Thoracic aorta (tissue), 2 donors: Measurements from ENCODE around the gene TRAPPC8. TPM values are rescaled to one million over a fixed set of nuclear protein-coding genes. Genes with fewer than 3 reads are reported as not detected.

ENCODE experiments used
- ATAC-seq: fragments of 150-250 bp; one replicate; pipeline ENCODE4 v1.8.0; 2017; ENCODE audit warnings: low read depth; ENCODE audit not compliant: insufficient number of reproducible peaks, low FRiP score
- DNase-seq: peaks from one replicate; pipeline ENCODE4 v3.0.0-alpha.2; 2020; ENCODE audit warnings: low spot score
- H3K27ac ChIP-seq, 2 donors: fragments of 200-600 bp; sonication (generic); 1 replicate in 1 of 2; 2 replicates in 1 of 2; pipeline ENCODE4 v1.5.1; 2016; ENCODE audit warnings: mild to moderate bottlenecking in 2 of 2, moderate library complexity in 2 of 2
- H3K27me3 ChIP-seq: fragments of 200-600 bp; sonication (generic); replicated peaks from 2 replicates; pipeline ENCODE4 v1.6.0; 2016; ENCODE audit warnings: mild to moderate bottlenecking; ENCODE audit not compliant: insufficient read depth
- H3K36me3 ChIP-seq: fragments of 200-600 bp; sonication (generic); one replicate; pipeline ENCODE4 v1.5.1; 2016
- H3K4me1 ChIP-seq, 2 donors: fragments of 200-600 bp; sonication (generic); 1 replicate in 1 of 2; 2 replicates in 1 of 2; pipeline versions ENCODE4 v1.5.1 to v1.6.0; 2016; ENCODE audit warnings: low read depth in 2 of 2, mild to moderate bottlenecking in 1 of 2; ENCODE audit not compliant: control insufficient read depth in 1 of 2
- H3K4me3 ChIP-seq: fragments of 200-600 bp; sonication (generic); 2 replicates; pipeline ENCODE4 v1.5.1; 2016; ENCODE audit warnings: mild to moderate bottlenecking
- H3K9me3 ChIP-seq: fragments of 200-600 bp; sonication (generic); 2 replicates; pipeline ENCODE4 v1.5.1; 2016
- CTCF ChIP-seq: fragments of 200-600 bp; sonication (generic); IDR thresholded peaks from one replicate; pipeline ENCODE4 v1.5.1; 2019; ENCODE audit warnings: antibody characterized with exemption
- total RNA-seq, 2 donors: library from RNA; depleted of rRNA; stranded (reverse); fragments of >200 nt; gene quantifications; one replicate each; pipeline versions ENCODE4 v1.1.0 to v1.2.3, GENCODE V29; 2016

Gene TRAPPC8
- total RNA-seq, 2 donors from 2014 or later = 25.7 to 31.0 TPM

GRCh38 chr18:31798399-31798798, 144.5 kb downstream of the TRAPPC8 start:
- TF ChIP-seq CTCF = no peak
- Histone ChIP-seq H3K27ac (no peak overlapping the region), H3K4me1 (no peaks in the 10 kb centered on the region), H3K27me3 (no peaks in the 10 kb centered on the region), H3K36me3 (no peaks in the 10 kb centered on the region), H3K9me3 (no peaks in the 10 kb centered on the region), H3K4me3 (no peak overlapping the region)
- ATAC-seq (no peak), DNase-seq (no peak)

- DNase-seq (no peak), ATAC-seq (no peak)
- H3K4me3 ChIP-seq = no peak overlapping the region
- no peak for TF ChIP-seq CTCF
- no peaks in the 10 kb centered on the region for H3K9me3 ChIP-seq
- no peak overlapping the region for H3K27ac ChIP-seq
- H3K27me3 ChIP-seq = no peaks in the 10 kb centered on the region
- H3K4me1 ChIP-seq = no peaks in the 10 kb centered on the region
- H3K36me3 ChIP-seq = no peaks in the 10 kb centered on the region
Measured at GRCh38 chr18:31795747-31796146, 147.2 kb downstream of the TRAPPC8 start.

- H3K4me3 ChIP-seq = no peak overlapping the region
- no peaks in the 10 kb centered on the region for H3K9me3 ChIP-seq
- ATAC-seq = no peak
Measured at GRCh38 chr18:31793531-31793930, 149.4 kb downstream of the TRAPPC8 start.

GRCh38 chr18:31792580-31792911, 150.4 kb downstream of the TRAPPC8 start:
- no peak for ATAC-seq
- no peak for DNase-seq
- Histone ChIP-seq H3K36me3 (no peaks in the 10 kb centered on the region), H3K4me1 (no peaks in the 10 kb centered on the region), H3K4me3 (no peak overlapping the region), H3K27ac (no peak overlapping the region), H3K9me3 (no peaks in the 10 kb centered on the region), H3K27me3 (no peaks in the 10 kb centered on the region)
- no peak for TF ChIP-seq CTCF

More at GRCh38 chr18:31793531-31793930, 149.4 kb downstream of the TRAPPC8 start:
- TF ChIP-seq CTCF = no peak
- no peaks in the 10 kb centered on the region for H3K27me3 ChIP-seq
- H3K27ac ChIP-seq = no peak overlapping the region
- H3K36me3 ChIP-seq = no peaks in the 10 kb centered on the region
- DNase-seq = no peak
- no peaks in the 10 kb centered on the region for H3K4me1 ChIP-seq

GRCh38 chr18:31791817-31792579, 150.9 kb downstream of the TRAPPC8 start:
- no peak overlapping the region for H3K4me3 ChIP-seq
- ATAC-seq = no peak
- no peaks in the 10 kb centered on the region for H3K36me3 ChIP-seq
- TF ChIP-seq CTCF = no peak
- H3K27me3 ChIP-seq = no peaks in the 10 kb centered on the region
- no peaks in the 10 kb centered on the region for H3K4me1 ChIP-seq
- no peak overlapping the region for H3K27ac ChIP-seq
- DNase-seq = no peak
- H3K9me3 ChIP-seq = no peaks in the 10 kb centered on the region
